BJ (cell line): ENCODE data around the gene RAPGEF6. TPM values are rescaled to one million over a fixed set of nuclear protein-coding genes. Genes with fewer than 3 reads are reported as not detected.
"Not testable (repeated sequence)": the region's sequence is repeated elsewhere in the genome, so short reads cannot be mapped to it uniquely, and the experiment has no call there.

ENCODE experiments used
- CTCF ChIA-PET: fragments of 350-600 bp; formaldehyde crosslinking; extraction: SDS; loops from one replicate; lab custom pipeline; 2021; ENCODE audit warnings: antibody characterized with exemption, inconsistent platforms; lab: Yijun Ruan, JAX
- POLR2A ChIA-PET: fragments of 300-600 bp; sonication (Branson Sonifier 250); formaldehyde crosslinking; extraction: SDS; loops from one replicate; lab custom pipeline; 2021; ENCODE audit warnings: antibody characterized with exemption; lab: Charles Lee
- DNase-seq: peaks from one replicate; pipeline ENCODE4 v3.0.0-alpha.2; 2011; ENCODE audit warnings: low read depth
- H3K27me3 ChIP-seq: 2 replicates; pipeline ENCODE4 v1.6.0; 2011; ENCODE audit warnings: low read length; ENCODE audit not compliant: control insufficient read depth, insufficient read depth
- H3K36me3 ChIP-seq: 2 replicates; pipeline ENCODE4 v1.5.1; 2011; ENCODE audit warnings: low read length; ENCODE audit not compliant: control insufficient read depth, insufficient read depth
- H3K4me3 ChIP-seq: 2 replicates; pipeline ENCODE4 v1.5.1; 2011; ENCODE audit warnings: low read depth, mild to moderate bottlenecking, control low read depth, low read length
- CTCF ChIP-seq: IDR thresholded peaks from 2 replicates; pipeline ENCODE4 v1.5.1; 2011; ENCODE audit warnings: low read depth, mild to moderate bottlenecking, control low read depth, inconsistent platforms, low read length, moderate library complexity; ENCODE audit not compliant: insufficient read depth
- polyA plus RNA-seq: library from polyadenylated mRNA; depleted of rRNA; stranded (reverse); fragments of >200 nt; gene quantifications from 2 replicates; pipeline ENCODE4 v1.2.3, GENCODE V29; 2011

Gene RAPGEF6
- polyA plus RNA-seq, 1 experiment: 6.2 TPM

- Histone ChIP-seq H3K4me3 (no peak overlapping the region), H3K27me3 (no peaks in the 10 kb centered on the region), H3K36me3 (no peaks in the 10 kb centered on the region)
- CTCF ChIA-PET: interaction anchor here (0.6 to 2.7 kb wide), 9 partner anchors 10 to 224 kb away, joined by 3 to 9 read pairs (median 3); partner anchors contain the start of gene CDC42SE2
- DNase-seq: no peak
- POLR2A ChIA-PET: no interaction called here
- TF ChIP-seq CTCF: no peak
Measured at GRCh38 chr5:131381777-131382176, 253.3 kb downstream of the RAPGEF6 start.

GRCh38 chr5:131381021-131381420 is 254.0 kb downstream of the RAPGEF6 start:
- H3K27me3 ChIP-seq: no peaks in the 10 kb centered on the region
- POLR2A ChIA-PET: no interaction called here
- CTCF ChIA-PET: interaction anchor here (2.7 kb wide), 1 partner anchor 10 kb away, joined by 9 read pairs; no protein-coding TSS in a partner anchor
- H3K4me3 ChIP-seq: no peak overlapping the region
- TF ChIP-seq CTCF: no peak
- no peak for DNase-seq
- H3K36me3 ChIP-seq: no peaks in the 10 kb centered on the region

GRCh38 chr5:131380238-131380637 is 254.8 kb downstream of the RAPGEF6 start:
- H3K36me3 ChIP-seq, DNase-seq, CTCF ChIA-PET, H3K4me3 ChIP-seq, POLR2A ChIA-PET, H3K27me3 ChIP-seq: not testable (repeated sequence)

- DNase-seq: no peak
- Histone ChIP-seq H3K4me3 (no peak overlapping the region), H3K36me3 (no peaks in the 10 kb centered on the region), H3K27me3 (no peaks in the 10 kb centered on the region)
- ChIA-PET CTCF (interaction anchor here (1.1 kb wide), 1 partner anchor 11 kb away, joined by 3 read pairs; no protein-coding TSS in a partner anchor), POLR2A (no interaction called here)
- TF ChIP-seq CTCF: no peak
Measured at GRCh38 chr5:131379723-131380122, 255.3 kb downstream of the RAPGEF6 start.

GRCh38 chr5:131378721-131379541 is 256.1 kb downstream of the RAPGEF6 start:
- CTCF ChIA-PET: interaction anchor here (0.6 to 1.1 kb wide), 2 partner anchors 11 to 127 kb away, joined by 3 read pairs; no protein-coding TSS in a partner anchor
- POLR2A ChIA-PET: no interaction called here
- H3K4me3 ChIP-seq: no peak overlapping the region
- DNase-seq: no peak
- H3K36me3 ChIP-seq: no peaks in the 10 kb centered on the region
- H3K27me3 ChIP-seq: no peaks in the 10 kb centered on the region
- no peak for TF ChIP-seq CTCF
